HCT116 (cell line): ENCODE results near the gene LHPP.

Experiments
- ATF3 ChIP-seq: IDR thresholded peaks from 2 replicates; pipeline ENCODE4 v1.6.1; 2012
- CTCF ChIP-seq, 3 experiments: fragments of 200-600 bp in 1 of 3; sonication (generic) in 1 of 3; IDR thresholded peaks in 2 of 3; conservative IDR thresholded peaks in 1 of 3; 2 replicates each; pipeline ENCODE4 v1.5.1; 2012 to 2017; ENCODE audit warnings: low read depth in 2 of 3, low read length in 2 of 3, antibody characterized with exemption in 1 of 3, borderline replicate concordance in 1 of 3, control low read depth in 1 of 3, mild to moderate bottlenecking in 1 of 3, mixed read lengths in 1 of 3, mixed run types in 1 of 3, moderate library complexity in 1 of 3; ENCODE audit not compliant: insufficient read depth in 1 of 3
- ELF1 ChIP-seq: IDR thresholded peaks from 2 replicates; pipeline ENCODE4 v1.6.1; 2012; ENCODE audit warnings: low read depth, borderline replicate concordance
- EZH2 ChIP-seq: fragments of 200-600 bp; sonication (generic); IDR thresholded peaks from 2 replicates; pipeline ENCODE4 v1.6.1; 2017; ENCODE audit warnings: antibody characterized with exemption, mixed run types
- EZH2phosphoT487 ChIP-seq: fragments of 200-600 bp; IDR thresholded peaks from 2 replicates; pipeline ENCODE4 v1.6.1; 2018; ENCODE audit warnings: antibody characterized with exemption, borderline replicate concordance
- POLR2A ChIP-seq: IDR thresholded peaks from 2 replicates; pipeline ENCODE4 v1.7.0; 2011; ENCODE audit warnings: borderline replicate concordance; ENCODE audit not compliant: insufficient read depth, insufficient read length; ENCODE audit errors: extremely low read depth
- RAD21 ChIP-seq: IDR thresholded peaks from 2 replicates; pipeline ENCODE4 v1.6.1; 2012; ENCODE audit warnings: low read depth, mild to moderate bottlenecking
- REST ChIP-seq: IDR thresholded peaks from 2 replicates; pipeline ENCODE4 v1.6.1; 2012; ENCODE audit warnings: low read depth

- no peak for TF ChIP-seq EZH2phosphoT487
- no peak for TF ChIP-seq CTCF (IDR thresholded peaks at IDR 0.05 in 2 of 3, conservative IDR thresholded peaks at IDR 0.05 in 1 of 3; ENCODE audit: borderline replicate concordance in 1 of 3, insufficient read depth in 1 of 3, low read depth in 2 of 3, low read length in 2 of 3)
- TF ChIP-seq REST: no peak
- TF ChIP-seq ATF3: no peak
- no peak for TF ChIP-seq EZH2
- no peak for TF ChIP-seq POLR2A
- no peak for TF ChIP-seq ELF1
- TF ChIP-seq RAD21: no peak
These were observed 191.1 kb downstream of the LHPP start for GRCh38 chr10:124652701-124653100.
